GM23338 (cell line): ENCODE results near the gene NTM. TPM values are rescaled to one million over a fixed set of nuclear protein-coding genes. Genes with fewer than 3 reads are reported as not detected.

Experiments
- ATAC-seq: fragments of 200-7000 bp; cut with Tn5 transposase; 3 replicates; pipeline ENCODE4 v1.9.1; 2020
- DNase-seq: peaks from one replicate; pipeline ENCODE4 v3.0.0-alpha.2; 2015; ENCODE audit warnings: low spot score
- H2AFZ ChIP-seq: fragments of 200-600 bp; sonication (generic); 2 replicates; pipeline ENCODE4 v1.8.0; 2016; ENCODE audit warnings: antibody characterized with exemption, mild to moderate bottlenecking, moderate library complexity
- H3F3A ChIP-seq: fragments of 200-600 bp; sonication (generic); replicated peaks from 2 replicates; pipeline ENCODE4 v1.8.0; 2017; ENCODE audit warnings: antibody characterized with exemption, mixed run types, low read depth
- H3K27ac ChIP-seq: fragments of 200-600 bp; sonication (generic); 2 replicates; pipeline ENCODE4 v1.6.1; 2016; ENCODE audit warnings: low read depth
- H3K27me3 ChIP-seq: fragments of 200-600 bp; sonication (generic); 2 replicates; pipeline ENCODE4 v1.8.0; 2016; ENCODE audit warnings: mild to moderate bottlenecking, mixed run types, moderate library complexity; ENCODE audit not compliant: insufficient read depth
- H3K36me3 ChIP-seq: fragments of 200-600 bp; sonication (generic); 2 replicates; pipeline ENCODE4 v1.8.0; 2016; ENCODE audit warnings: mild to moderate bottlenecking; ENCODE audit not compliant: insufficient read depth
- H3K4me1 ChIP-seq: fragments of 200-600 bp; sonication (generic); 2 replicates; pipeline ENCODE4 v1.8.0; 2016; ENCODE audit warnings: mild to moderate bottlenecking, moderate library complexity; ENCODE audit not compliant: insufficient read depth
- H3K4me2 ChIP-seq: fragments of 200-600 bp; sonication (generic); 2 replicates; pipeline ENCODE4 v1.7.1; 2017; ENCODE audit warnings: mixed run types
- H3K4me3 ChIP-seq: fragments of 200-600 bp; sonication (generic); 2 replicates; pipeline ENCODE4 v1.6.1; 2016; ENCODE audit warnings: mixed run types
- H3K79me2 ChIP-seq: fragments of 200-600 bp; sonication (generic); replicated peaks from 2 replicates; pipeline ENCODE4 v1.8.0; 2017; ENCODE audit warnings: mild to moderate bottlenecking; ENCODE audit not compliant: insufficient read depth
- H3K9me2 ChIP-seq: fragments of 200-600 bp; sonication (generic); 2 replicates; pipeline ENCODE4 v1.8.0; 2017; ENCODE audit not compliant: insufficient read depth
- H4K20me1 ChIP-seq: fragments of 200-600 bp; sonication (generic); replicated peaks from 2 replicates; pipeline ENCODE4 v1.8.0; 2017; ENCODE audit warnings: mild to moderate bottlenecking; ENCODE audit not compliant: insufficient read depth
- H3K27ac Mint-ChIP-seq: 2 replicates; pipeline ENCODE4 v1.8.0; 2020; ENCODE audit warnings: inconsistent platforms, mild to moderate bottlenecking, moderate library complexity, mixed read lengths
- H3K27me3 Mint-ChIP-seq: 3 replicates; pipeline ENCODE4 v1.8.0; 2022; ENCODE audit warnings: low read depth, mild to moderate bottlenecking, moderate library complexity, mixed read lengths, inconsistent platforms; ENCODE audit not compliant: insufficient read depth, poor library complexity
- H3K36me3 Mint-ChIP-seq: 3 replicates; pipeline ENCODE4 v1.8.0; 2021; ENCODE audit warnings: low read depth, mild to moderate bottlenecking, inconsistent platforms, moderate library complexity, mixed read lengths
- H3K4me1 Mint-ChIP-seq: 3 replicates; pipeline ENCODE4 v1.8.0; 2020; ENCODE audit warnings: mild to moderate bottlenecking, inconsistent platforms, mixed read lengths
- H3K4me3 Mint-ChIP-seq: 3 replicates; pipeline ENCODE4 v1.8.0; 2021; ENCODE audit warnings: moderate library complexity, mild to moderate bottlenecking, inconsistent platforms, mixed read lengths
- H3K9me3 Mint-ChIP-seq: 3 replicates; pipeline ENCODE4 v1.8.0; 2020; ENCODE audit warnings: moderate library complexity, mild to moderate bottlenecking, inconsistent platforms, mixed read lengths
- CTCF ChIP-seq, 2 experiments: fragments of 200-600 bp in 1 of 2; sonication (generic) in 1 of 2; conservative IDR thresholded peaks; 2 replicates each; pipeline versions ENCODE4 v1.5.1 to v1.6.1; 2016 to 2017; ENCODE audit warnings: antibody characterized with exemption in 2 of 2, low read depth in 2 of 2, mild to moderate bottlenecking in 2 of 2, moderate library complexity in 1 of 2
- EZH2 ChIP-seq: fragments of 200-600 bp; sonication (generic); IDR thresholded peaks from one replicate; pipeline ENCODE4 v1.8.0; 2017; ENCODE audit warnings: antibody characterized with exemption, mild to moderate bottlenecking, low read depth; ENCODE audit not compliant: unreplicated experiment
- ZNF114 ChIP-seq: fragments of 250-450 bp; sonication (Bioruptor Pico); IDR thresholded peaks from 2 replicates; pipeline ENCODE4 v1.5.0; 2020; ENCODE audit warnings: mild to moderate bottlenecking, moderate library complexity
- ZNF331 ChIP-seq: fragments of 250-450 bp; sonication (Bioruptor Pico); IDR thresholded peaks from 2 replicates; pipeline ENCODE4 v1.5.0; 2020; ENCODE audit warnings: low read depth, mild to moderate bottlenecking, moderate library complexity
- ZNF462 ChIP-seq: fragments of 250-450 bp; sonication (Bioruptor Pico); IDR thresholded peaks from 2 replicates; pipeline ENCODE4 v1.5.0; 2020; ENCODE audit warnings: mild to moderate bottlenecking, moderate library complexity
- polyA plus RNA-seq: library from polyadenylated mRNA; unstranded; fragments of >200 nt; fragmentation: Nextera tagmentation; extraction: Ambion mirVana; gene quantifications from 2 replicates; pipeline ENCODE4 v1.2.1, GENCODE V29; 2016
- total RNA-seq: library from RNA; depleted of rRNA; stranded (reverse); fragments of >200 nt; shearing (Covaris generic); gene quantifications from 2 replicates; pipeline ENCODE4 v1.2.3, GENCODE V29; 2014

Gene NTM
- total and polyA plus RNA-seq, 2 experiments from 2014 or later = 10.6 to 14.6 TPM

GRCh38 chr11:132158091-132158490 is 787.7 kb downstream of the NTM start:
- Histone ChIP-seq H3K4me1 (no peaks in the 10 kb centered on the region), H3K4me2 (no peak overlapping the region), H3K27me3 (no peaks in the 10 kb centered on the region), H4K20me1 (no peaks in the 10 kb centered on the region), H3K27ac (no peak overlapping the region), H2AFZ (no peak overlapping the region), H3K9me2 (0 out of 2 replicates have a peak, but pooled peaks cover 2% of the 10 kb centered on the region), H3K4me3 (no peak overlapping the region), H3K36me3 (no peaks in the 10 kb centered on the region), H3F3A (no peaks in the 10 kb centered on the region), H3K79me2 (no peaks in the 10 kb centered on the region)
- no peaks in the 10 kb centered on the region for H3K27me3 Mint-ChIP-seq
- H3K4me3 Mint-ChIP-seq = no peak overlapping the region
- H3K9me3 Mint-ChIP-seq = no peaks in the 10 kb centered on the region
- H3K27ac Mint-ChIP-seq = no peak overlapping the region
- no peaks in the 10 kb centered on the region for H3K36me3 Mint-ChIP-seq
- peaks cover 7% of the 10 kb centered on the region for H3K4me1 Mint-ChIP-seq
- ATAC-seq (peak; percentile 96), DNase-seq (peak; percentile 71)
- TF ChIP-seq CTCF (conservative IDR thresholded peaks at IDR 0.05; ENCODE audit: low read depth in 2 of 2) (peak; percentile 61 to 80), ZNF331 (CRISPR knock-in tag) (no peak), EZH2 (no peak), ZNF462 (CRISPR knock-in tag) (peak; percentile 83), ZNF114 (no peak)
